H9 (cell line): Measurements from ENCODE around the gene ZNF101. TPM values are rescaled to one million over a fixed set of nuclear protein-coding genes. Genes with fewer than 3 reads are reported as not detected.

ENCODE experiments used
- DNase-seq: peaks from one replicate; pipeline ENCODE4 v3.0.0-alpha.2; 2017
- H2AFZ ChIP-seq: one replicate; pipeline ENCODE4 v1.6.1; 2013; ENCODE audit warnings: mild to moderate bottlenecking, low read length, control low read depth, moderate library complexity
- H2AK5ac ChIP-seq: 2 replicates; pipeline ENCODE4 v1.6.1; 2013; ENCODE audit warnings: low read length, control low read depth, mixed read lengths; ENCODE audit not compliant: insufficient read length
- H2BK120ac ChIP-seq: one replicate; pipeline ENCODE4 v1.6.1; 2013; ENCODE audit warnings: low read depth, mild to moderate bottlenecking, low read length, control low read depth, inconsistent platforms; ENCODE audit not compliant: poor library complexity, severe bottlenecking
- H2BK12ac ChIP-seq: 2 replicates; pipeline ENCODE4 v1.6.1; 2013; ENCODE audit warnings: low read length, control low read depth, mixed read lengths, low read depth; ENCODE audit not compliant: insufficient read length
- H2BK15ac ChIP-seq: 2 replicates; pipeline ENCODE4 v1.6.1; 2013; ENCODE audit warnings: low read depth, low read length, control low read depth
- H2BK20ac ChIP-seq: one replicate; pipeline ENCODE4 v1.6.1; 2013; ENCODE audit warnings: low read depth, mild to moderate bottlenecking, low read length, control low read depth, inconsistent platforms; ENCODE audit not compliant: poor library complexity, severe bottlenecking
- H2BK5ac ChIP-seq: 2 replicates; pipeline ENCODE4 v1.6.1; 2013; ENCODE audit warnings: low read length, control low read depth, mixed read lengths; ENCODE audit not compliant: insufficient read length
- H3K14ac ChIP-seq: 2 replicates; pipeline ENCODE4 v1.6.1; 2013; ENCODE audit warnings: low read length, control low read depth; ENCODE audit not compliant: insufficient read depth
- H3K18ac ChIP-seq: 2 replicates; pipeline ENCODE4 v1.6.1; 2013; ENCODE audit warnings: low read depth, mild to moderate bottlenecking, mixed read lengths, low read length, control low read depth; ENCODE audit not compliant: insufficient read length
- H3K23ac ChIP-seq: 2 replicates; pipeline ENCODE4 v1.6.1; 2013; ENCODE audit warnings: low read length, control low read depth, mixed read lengths, low read depth; ENCODE audit not compliant: insufficient read length
- H3K23me2 ChIP-seq: 2 replicates; pipeline ENCODE4 v1.6.1; 2013; ENCODE audit warnings: low read depth, mild to moderate bottlenecking, mixed read lengths, low read length, control low read depth; ENCODE audit not compliant: insufficient read length, poor library complexity, severe bottlenecking
- H3K27ac ChIP-seq: 2 replicates; pipeline ENCODE4 v1.5.1; 2013; ENCODE audit warnings: low read length, control low read depth, mixed read lengths, low read depth; ENCODE audit not compliant: insufficient read length
- H3K27me3 ChIP-seq: 2 replicates; pipeline ENCODE4 v1.6.1; 2013; ENCODE audit warnings: low read length, control low read depth, inconsistent platforms; ENCODE audit not compliant: insufficient read depth
- H3K4ac ChIP-seq: 2 replicates; pipeline ENCODE4 v1.6.1; 2013; ENCODE audit warnings: low read depth, mild to moderate bottlenecking, control low read depth, inconsistent platforms, low read length, moderate library complexity
- H3K4me1 ChIP-seq: 2 replicates; pipeline ENCODE4 v1.6.1; 2013; ENCODE audit warnings: low read length, control low read depth, inconsistent platforms; ENCODE audit not compliant: insufficient read depth
- H3K4me2 ChIP-seq: 2 replicates; pipeline ENCODE4 v1.6.1; 2013; ENCODE audit warnings: low read length, control low read depth, mixed read lengths; ENCODE audit not compliant: insufficient read length, insufficient read depth
- H3K56ac ChIP-seq: 2 replicates; pipeline ENCODE4 v1.6.1; 2013; ENCODE audit warnings: low read depth, mild to moderate bottlenecking, mixed read lengths, low read length, control low read depth; ENCODE audit not compliant: insufficient read length
- H3K79me1 ChIP-seq: 2 replicates; pipeline ENCODE4 v1.6.1; 2013; ENCODE audit warnings: low read depth, mild to moderate bottlenecking, moderate library complexity, low read length, control low read depth, inconsistent platforms; ENCODE audit not compliant: insufficient read depth, poor library complexity, severe bottlenecking
- H3K79me2 ChIP-seq: 2 replicates; pipeline ENCODE4 v1.6.1; 2013; ENCODE audit warnings: low read length, control low read depth, inconsistent platforms; ENCODE audit not compliant: insufficient read depth
- H3K9ac ChIP-seq: 2 replicates; pipeline ENCODE4 v1.6.1; 2013; ENCODE audit warnings: low read length, control low read depth, mixed read lengths; ENCODE audit not compliant: insufficient read length; ENCODE audit errors: extremely low read depth
- H3K9me3 ChIP-seq: one replicate; pipeline ENCODE4 v1.6.1; 2013; ENCODE audit warnings: low read depth, low read length, inconsistent platforms; ENCODE audit not compliant: control insufficient read depth
- H3T11ph ChIP-seq: one replicate; pipeline ENCODE4 v1.6.1; 2013; ENCODE audit warnings: mild to moderate bottlenecking, low read length, control low read depth, inconsistent platforms
- H4K20me1 ChIP-seq: one replicate; pipeline ENCODE4 v1.6.1; 2013; ENCODE audit not compliant: control insufficient read depth, insufficient read length, insufficient read depth
- H4K5ac ChIP-seq: 2 replicates; pipeline ENCODE4 v1.6.1; 2013; ENCODE audit warnings: low read depth, mild to moderate bottlenecking, mixed read lengths, low read length, control low read depth; ENCODE audit not compliant: insufficient read length
- H4K8ac ChIP-seq: replicated peaks from 2 replicates; pipeline ENCODE4 v1.6.1; 2013; ENCODE audit warnings: low read length, control low read depth, mixed read lengths, low read depth; ENCODE audit not compliant: insufficient read length
- H4K91ac ChIP-seq: 2 replicates; pipeline ENCODE4 v1.6.1; 2013; ENCODE audit warnings: low read depth, mild to moderate bottlenecking, moderate library complexity, mixed read lengths, low read length, control low read depth; ENCODE audit not compliant: insufficient read length
- H3K27ac Mint-ChIP-seq, 3 experiments: 2 replicates in 2 of 3; 3 replicates in 1 of 3; pipeline ENCODE4 v1.8.0; 2020 to 2021; ENCODE audit warnings: mixed read lengths in 3 of 3, mild to moderate bottlenecking in 1 of 3, moderate library complexity in 1 of 3
- H3K27me3 Mint-ChIP-seq: 2 replicates; pipeline ENCODE4 v1.8.0; 2021; ENCODE audit warnings: low read depth, mild to moderate bottlenecking, moderate library complexity, mixed read lengths
- H3K36me3 Mint-ChIP-seq, 3 experiments: 2 replicates in 2 of 3; 3 replicates in 1 of 3; pipeline ENCODE4 v1.8.0; 2020 to 2021; ENCODE audit warnings: low read depth in 3 of 3, mixed read lengths in 3 of 3; ENCODE audit not compliant: insufficient read depth in 1 of 3
- H3K4me1 Mint-ChIP-seq, 2 experiments: 2 replicates each; pipeline ENCODE4 v1.8.0; 2020; ENCODE audit warnings: mixed read lengths in 2 of 2
- H3K4me3 Mint-ChIP-seq, 2 experiments: 2 replicates in 1 of 2; 3 replicates in 1 of 2; pipeline ENCODE4 v1.8.0; 2020 to 2021; ENCODE audit warnings: mild to moderate bottlenecking in 2 of 2, mixed read lengths in 2 of 2, moderate library complexity in 1 of 2
- H3K9me3 Mint-ChIP-seq, 2 experiments: 2 replicates in 1 of 2; 3 replicates in 1 of 2; pipeline ENCODE4 v1.8.0; 2020; ENCODE audit warnings: mild to moderate bottlenecking in 2 of 2, mixed read lengths in 2 of 2, moderate library complexity in 1 of 2
- CTCF ChIP-seq: fragments of 200-600 bp; sonication (generic); conservative IDR thresholded peaks from 3 replicates; pipeline ENCODE4 v1.8.0; 2021; ENCODE audit warnings: antibody characterized with exemption, mild to moderate bottlenecking
- WGBS: extraction: QIAGEN DNeasy Blood & Tissue Kit; methylation state at CpG from one replicate; pipeline ENCODE4 v1.1.7; 2013; ENCODE audit warnings: missing lambda C conversion rate, low lambda C conversion rate, mixed read lengths; ENCODE audit not compliant: insufficient read length; ENCODE audit errors: extremely low coverage; 5-methylcytosine and 5-hydroxymethylcytosine counted together
- total RNA-seq: library from RNA; stranded (reverse); gene quantifications from 2 replicates; pipeline ENCODE4 v1.2.1, GENCODE V29; 2021

Gene ZNF101
- total RNA-seq, 1 experiment from 2014 or later, result 46.9 TPM

GRCh38 chr19:19672816-19673215 lies 4.2 kb downstream of the ZNF101 start:
- peaks cover 17% of the 10 kb centered on the region for H3K79me1 ChIP-seq
- H3K56ac ChIP-seq, result no peak overlapping the region
- H2BK120ac ChIP-seq, result no peak overlapping the region
- H3K9ac ChIP-seq, result no peak overlapping the region
- DNase-seq, result no peak
- no peak overlapping the region for H4K5ac ChIP-seq
- no peak overlapping the region for H3K4ac ChIP-seq
- no peak overlapping the region for H3K14ac ChIP-seq
- no peak for TF ChIP-seq CTCF
- no peak overlapping the region for H2BK5ac ChIP-seq
- Mint-ChIP-seq H3K4me3 (no peak overlapping the region), H3K36me3 (peaks cover 53 to 62% (median 61%) of the 10 kb centered on the region in 3 experiments), H3K27ac (no peak overlapping the region), H3K27me3 (no peaks in the 10 kb centered on the region), H3K4me1 (peaks cover 25 to 26% of the 10 kb centered on the region in 2 experiments), H3K9me3 (peaks cover 3 to 26% of the 10 kb centered on the region in 2 experiments; a peak in 4 of 5 replicates)
- H2AK5ac ChIP-seq, result no peak overlapping the region
- H3K9me3 ChIP-seq, result no peaks in the 10 kb centered on the region
- no peak overlapping the region for H3K23ac ChIP-seq
- H4K91ac ChIP-seq, result no peak overlapping the region
- peaks cover 16% of the 10 kb centered on the region for H3K23me2 ChIP-seq
- no CpG with 5 or more reads among the region's 3 CpGs for WGBS
- H3T11ph ChIP-seq, result no peak overlapping the region
- H4K8ac ChIP-seq, result no peak overlapping the region
- no peaks in the 10 kb centered on the region for H4K20me1 ChIP-seq
- no peak overlapping the region for H3K27ac ChIP-seq
- peaks cover 13% of the 10 kb centered on the region; the same call in 1 of the 2 replicates for H3K79me2 ChIP-seq
- H2BK20ac ChIP-seq, result no peak overlapping the region
- peaks cover 4% of the 10 kb centered on the region; the same call in 1 of the 2 replicates for H3K4me1 ChIP-seq
- no peak overlapping the region for H3K4me2 ChIP-seq
- no peak overlapping the region for H2AFZ ChIP-seq
- no peak overlapping the region for H2BK12ac ChIP-seq
- H3K18ac ChIP-seq, result no peak overlapping the region
- no peaks in the 10 kb centered on the region for H3K27me3 ChIP-seq
- H2BK15ac ChIP-seq, result no peak overlapping the region
